HL-60 (cell line): ENCODE measurements around the gene TNC.

ENCODE experiments used
- DNase-seq, 2 experiments: peaks; one replicate each; pipeline ENCODE4 v3.0.0-alpha.2; 2010 to 2020; ENCODE audit warnings: low read depth in 1 of 2, low spot score in 1 of 2
- H3K27ac ChIP-seq: fragments of 250-450 bp; sonication (Bioruptor Pico); replicated peaks from 2 replicates; pipeline ENCODE4 v1.5.1; 2020; ENCODE audit warnings: mild to moderate bottlenecking, moderate library complexity
- H3K27me3 ChIP-seq: fragments of 250-450 bp; sonication (Bioruptor Pico); 2 replicates; pipeline ENCODE4 v1.5.1; 2021; ENCODE audit warnings: mild to moderate bottlenecking, moderate library complexity; ENCODE audit not compliant: insufficient read depth, poor library complexity, severe bottlenecking
- H3K4me3 ChIP-seq: replicated peaks from 2 replicates; pipeline ENCODE4 v1.5.1; 2011; ENCODE audit warnings: mild to moderate bottlenecking, control low read depth, low read length; ENCODE audit not compliant: insufficient read depth
- GABPA ChIP-seq: IDR thresholded peaks from 2 replicates; pipeline ENCODE4 v1.6.1; 2012; ENCODE audit warnings: low read depth
- POLR2AphosphoS5 ChIP-seq: IDR thresholded peaks from 2 replicates; pipeline ENCODE4 v1.6.1; 2012; ENCODE audit warnings: low read depth
- SPI1 ChIP-seq: IDR thresholded peaks from 2 replicates; pipeline ENCODE4 v1.6.1; 2012; ENCODE audit warnings: low read depth, mild to moderate bottlenecking, borderline replicate concordance
- TF ChIP-seq, protein P1 (sequence below): IDR thresholded peaks from 2 replicates; pipeline ENCODE4 v1.6.1; 2012; ENCODE audit warnings: low read depth; ENCODE audit not compliant: insufficient replicate concordance
- TF ChIP-seq, protein P2 (sequence below): IDR thresholded peaks from one replicate; pipeline ENCODE4 v1.5.1; 2011; ENCODE audit warnings: low read length, control low read depth, inconsistent platforms; ENCODE audit not compliant: insufficient read depth

The TNC gene

GRCh38 chr9:115146581-115147021, 28.6 kb upstream of the TNC start:
- no peaks in the 10 kb centered on the region for H3K27me3 ChIP-seq
- H3K4me3 ChIP-seq: no peak overlapping the region
- DNase-seq: no peak
- H3K27ac ChIP-seq: no peak overlapping the region
- TF ChIP-seq SPI1 (no peak), GABPA (no peak), POLR2AphosphoS5 (no peak)
- TF ChIP-seq, protein P1, sequence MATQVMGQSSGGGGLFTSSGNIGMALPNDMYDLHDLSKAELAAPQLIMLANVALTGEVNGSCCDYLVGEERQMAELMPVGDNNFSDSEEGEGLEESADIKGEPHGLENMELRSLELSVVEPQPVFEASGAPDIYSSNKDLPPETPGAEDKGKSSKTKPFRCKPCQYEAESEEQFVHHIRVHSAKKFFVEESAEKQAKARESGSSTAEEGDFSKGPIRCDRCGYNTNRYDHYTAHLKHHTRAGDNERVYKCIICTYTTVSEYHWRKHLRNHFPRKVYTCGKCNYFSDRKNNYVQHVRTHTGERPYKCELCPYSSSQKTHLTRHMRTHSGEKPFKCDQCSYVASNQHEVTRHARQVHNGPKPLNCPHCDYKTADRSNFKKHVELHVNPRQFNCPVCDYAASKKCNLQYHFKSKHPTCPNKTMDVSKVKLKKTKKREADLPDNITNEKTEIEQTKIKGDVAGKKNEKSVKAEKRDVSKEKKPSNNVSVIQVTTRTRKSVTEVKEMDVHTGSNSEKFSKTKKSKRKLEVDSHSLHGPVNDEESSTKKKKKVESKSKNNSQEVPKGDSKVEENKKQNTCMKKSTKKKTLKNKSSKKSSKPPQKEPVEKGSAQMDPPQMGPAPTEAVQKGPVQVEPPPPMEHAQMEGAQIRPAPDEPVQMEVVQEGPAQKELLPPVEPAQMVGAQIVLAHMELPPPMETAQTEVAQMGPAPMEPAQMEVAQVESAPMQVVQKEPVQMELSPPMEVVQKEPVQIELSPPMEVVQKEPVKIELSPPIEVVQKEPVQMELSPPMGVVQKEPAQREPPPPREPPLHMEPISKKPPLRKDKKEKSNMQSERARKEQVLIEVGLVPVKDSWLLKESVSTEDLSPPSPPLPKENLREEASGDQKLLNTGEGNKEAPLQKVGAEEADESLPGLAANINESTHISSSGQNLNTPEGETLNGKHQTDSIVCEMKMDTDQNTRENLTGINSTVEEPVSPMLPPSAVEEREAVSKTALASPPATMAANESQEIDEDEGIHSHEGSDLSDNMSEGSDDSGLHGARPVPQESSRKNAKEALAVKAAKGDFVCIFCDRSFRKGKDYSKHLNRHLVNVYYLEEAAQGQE: no peak
- TF ChIP-seq, protein P2, sequence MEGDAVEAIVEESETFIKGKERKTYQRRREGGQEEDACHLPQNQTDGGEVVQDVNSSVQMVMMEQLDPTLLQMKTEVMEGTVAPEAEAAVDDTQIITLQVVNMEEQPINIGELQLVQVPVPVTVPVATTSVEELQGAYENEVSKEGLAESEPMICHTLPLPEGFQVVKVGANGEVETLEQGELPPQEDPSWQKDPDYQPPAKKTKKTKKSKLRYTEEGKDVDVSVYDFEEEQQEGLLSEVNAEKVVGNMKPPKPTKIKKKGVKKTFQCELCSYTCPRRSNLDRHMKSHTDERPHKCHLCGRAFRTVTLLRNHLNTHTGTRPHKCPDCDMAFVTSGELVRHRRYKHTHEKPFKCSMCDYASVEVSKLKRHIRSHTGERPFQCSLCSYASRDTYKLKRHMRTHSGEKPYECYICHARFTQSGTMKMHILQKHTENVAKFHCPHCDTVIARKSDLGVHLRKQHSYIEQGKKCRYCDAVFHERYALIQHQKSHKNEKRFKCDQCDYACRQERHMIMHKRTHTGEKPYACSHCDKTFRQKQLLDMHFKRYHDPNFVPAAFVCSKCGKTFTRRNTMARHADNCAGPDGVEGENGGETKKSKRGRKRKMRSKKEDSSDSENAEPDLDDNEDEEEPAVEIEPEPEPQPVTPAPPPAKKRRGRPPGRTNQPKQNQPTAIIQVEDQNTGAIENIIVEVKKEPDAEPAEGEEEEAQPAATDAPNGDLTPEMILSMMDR: no peak

DNA sequence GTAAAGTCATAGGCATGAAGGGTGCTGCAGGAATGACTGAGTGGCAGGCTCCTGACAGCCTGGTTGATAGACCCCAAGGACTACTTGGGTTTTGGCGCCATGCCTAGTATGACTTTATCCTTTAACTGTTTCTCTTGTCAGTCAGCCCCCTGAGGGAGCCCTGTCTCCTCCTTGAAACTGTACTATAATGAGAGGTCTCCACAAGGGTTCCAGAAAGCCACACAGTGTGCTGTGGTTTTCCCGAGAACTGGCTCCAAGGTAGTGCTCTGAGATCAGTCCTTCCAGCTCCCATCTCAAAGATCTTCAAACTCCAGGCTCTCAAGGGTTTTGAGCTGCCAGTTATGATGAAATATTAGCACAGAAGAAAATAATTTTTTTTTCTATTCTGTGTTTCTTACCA, 26.7 kb upstream of the TNC start:
- TF ChIP-seq, protein P1: no peak
- no peak for TF ChIP-seq POLR2AphosphoS5
- TF ChIP-seq SPI1: no peak
- TF ChIP-seq, protein P2: no peak
- H3K27me3 ChIP-seq: no peaks in the 10 kb centered on the region
- H3K27ac ChIP-seq: no peak overlapping the region
- H3K4me3 ChIP-seq: no peak overlapping the region
- DNase-seq: no peak

DNA sequence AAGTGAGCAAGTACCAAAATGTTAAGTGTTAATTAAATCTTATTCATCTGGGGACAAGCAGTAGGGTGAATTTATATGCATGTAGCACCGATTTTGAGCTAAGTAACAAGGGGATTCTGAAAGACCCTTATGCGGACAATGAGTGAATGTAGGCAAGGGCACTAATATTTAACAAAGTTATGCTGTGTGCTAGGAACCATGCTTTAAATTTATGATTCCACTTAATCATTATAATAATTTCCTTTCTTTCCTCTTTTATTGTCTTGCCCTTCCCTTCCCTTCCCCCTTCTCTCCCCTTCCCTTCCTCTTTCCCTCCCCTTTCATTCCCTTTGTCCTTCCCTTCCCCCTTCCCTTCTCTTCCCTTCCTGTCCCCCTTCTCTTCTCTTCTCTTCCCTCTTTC, 25.7 kb upstream of the TNC start:
- no peak for DNase-seq
- no peak overlapping the region for H3K27ac ChIP-seq
- TF ChIP-seq GABPA: no peak
- TF ChIP-seq POLR2AphosphoS5: no peak
- TF ChIP-seq, protein P2: no peak
- TF ChIP-seq, protein P1: no peak
- TF ChIP-seq SPI1: no peak
- no peak overlapping the region for H3K4me3 ChIP-seq
- no peaks in the 10 kb centered on the region for H3K27me3 ChIP-seq
